Measurements from ENCODE around the gene FBXO2.

DNA sequence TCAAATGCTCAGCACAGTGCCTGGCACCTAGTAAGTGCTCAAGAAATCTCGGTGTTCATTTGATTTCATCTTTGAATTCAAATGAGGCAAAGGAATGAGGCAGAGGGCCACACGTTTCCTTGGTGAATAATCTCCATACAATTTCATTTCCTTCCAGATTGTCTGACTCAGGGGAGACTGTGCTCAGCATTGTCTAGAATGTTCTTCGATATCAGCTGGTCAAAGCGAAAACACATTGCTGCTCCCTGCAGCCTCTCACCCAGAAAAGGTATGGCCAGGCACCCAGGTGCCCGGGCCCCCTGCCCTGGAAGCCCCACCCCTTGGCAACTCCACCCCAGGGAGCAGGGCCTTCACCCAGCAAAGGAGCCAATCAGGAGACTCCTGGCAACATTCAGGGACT, 55.8 kb downstream of the FBXO2 start:
- TF ChIP-seq, protein P1, sequence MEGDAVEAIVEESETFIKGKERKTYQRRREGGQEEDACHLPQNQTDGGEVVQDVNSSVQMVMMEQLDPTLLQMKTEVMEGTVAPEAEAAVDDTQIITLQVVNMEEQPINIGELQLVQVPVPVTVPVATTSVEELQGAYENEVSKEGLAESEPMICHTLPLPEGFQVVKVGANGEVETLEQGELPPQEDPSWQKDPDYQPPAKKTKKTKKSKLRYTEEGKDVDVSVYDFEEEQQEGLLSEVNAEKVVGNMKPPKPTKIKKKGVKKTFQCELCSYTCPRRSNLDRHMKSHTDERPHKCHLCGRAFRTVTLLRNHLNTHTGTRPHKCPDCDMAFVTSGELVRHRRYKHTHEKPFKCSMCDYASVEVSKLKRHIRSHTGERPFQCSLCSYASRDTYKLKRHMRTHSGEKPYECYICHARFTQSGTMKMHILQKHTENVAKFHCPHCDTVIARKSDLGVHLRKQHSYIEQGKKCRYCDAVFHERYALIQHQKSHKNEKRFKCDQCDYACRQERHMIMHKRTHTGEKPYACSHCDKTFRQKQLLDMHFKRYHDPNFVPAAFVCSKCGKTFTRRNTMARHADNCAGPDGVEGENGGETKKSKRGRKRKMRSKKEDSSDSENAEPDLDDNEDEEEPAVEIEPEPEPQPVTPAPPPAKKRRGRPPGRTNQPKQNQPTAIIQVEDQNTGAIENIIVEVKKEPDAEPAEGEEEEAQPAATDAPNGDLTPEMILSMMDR (IDR thresholded peaks at IDR 0.05; ENCODE audit: low read length) = no peak
- TF ChIP-seq EZH2phosphoT487 (IDR thresholded peaks at IDR 0.05; ENCODE audit: low read length) = no peak

Measured in MM.1S (cell line).